ENCODE data around the gene DNASE1.

Gene DNASE1

GRCh38 chr16:3661311-3661710 is 6.8 kb downstream of the DNASE1 start:
- Histone ChIP-seq H3K4ac (ENCODE audit: low read depth, low read length) (no peak overlapping the region), H3K4me1 (ENCODE audit: control insufficient read depth in 1 of 2, insufficient read depth in 2 of 2, low read length in 2 of 2) (peaks cover 0 to 4% of the 10 kb centered on the region in 2 experiments), H2BK5ac (ENCODE audit: low read depth, low read length, poor library complexity) (no peak overlapping the region), H2AFZ (ENCODE audit: insufficient read depth, low read length, poor library complexity) (no peak overlapping the region), H3K23ac (ENCODE audit: low read length) (no peak overlapping the region), H3K9me3 (ENCODE audit: insufficient read depth, low read depth, low read length) (no peaks in the 10 kb centered on the region), H4K12ac (ENCODE audit: low read depth, low read length) (no peak overlapping the region), H3K9ac (ENCODE audit: low read length) (no peak overlapping the region), H3K4me3 (ENCODE audit: low read depth, low read length) (no peak overlapping the region), H3K36me3 (ENCODE audit: control insufficient read depth in 1 of 2, insufficient read depth in 2 of 2, low read length in 2 of 2) (peaks cover 72 to 74% of the 10 kb centered on the region in 2 experiments), H3K27ac (ENCODE audit: low read depth, low read length) (no peak overlapping the region), H2BK120ac (ENCODE audit: insufficient read depth, low read length, poor library complexity) (no peak overlapping the region), H4K8ac (ENCODE audit: low read depth, low read length) (no peak overlapping the region), H3K18ac (ENCODE audit: low read length) (no peak overlapping the region), H3K79me2 (ENCODE audit: control insufficient read depth, insufficient read depth, low read length, poor library complexity) (no peaks in the 10 kb centered on the region), H3K27me3 (ENCODE audit: insufficient read depth, low read length) (no peaks in the 10 kb centered on the region), H3K14ac (ENCODE audit: low read length) (no peak overlapping the region), H3K79me1 (ENCODE audit: low read length) (no peaks in the 10 kb centered on the region), H3K4me2 (ENCODE audit: low read length) (no peak overlapping the region), H4K91ac (ENCODE audit: low read depth, low read length) (no peak overlapping the region), H2AK5ac (ENCODE audit: low read length) (no peak overlapping the region), H2BK12ac (ENCODE audit: low read length) (no peak overlapping the region)
- no peak for DNase-seq
- no CpG with 5 or more reads among the region's 12 CpGs for whole genome bisulfite sequencing (ENCODE audit: extremely low coverage, insufficient coverage, insufficient read length)

DNA sequence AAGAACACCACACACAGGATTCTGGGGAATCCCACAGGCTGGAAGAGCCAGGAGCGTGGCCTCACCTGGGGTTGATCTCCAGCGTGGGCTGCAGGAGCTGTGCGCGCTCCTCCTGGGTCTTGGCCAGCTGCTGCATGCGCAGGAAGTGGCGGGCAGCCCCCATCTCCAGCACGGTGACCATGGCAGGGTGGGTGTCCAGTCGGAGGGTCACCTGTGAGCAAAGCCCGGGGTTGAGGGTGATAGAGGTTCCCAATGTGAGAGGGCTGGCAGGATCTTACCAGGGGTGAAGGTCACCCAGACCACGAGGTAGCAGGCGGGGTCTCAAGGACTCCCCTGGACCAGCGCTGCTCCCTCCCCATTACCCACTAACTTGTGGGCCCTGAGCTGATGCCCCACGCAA is 7.4 kb downstream of the DNASE1 start:
- H2BK120ac ChIP-seq (ENCODE audit: insufficient read depth, low read length, poor library complexity) = no peak overlapping the region
- no peak overlapping the region for H3K18ac ChIP-seq (ENCODE audit: low read length)
- H3K4ac ChIP-seq (ENCODE audit: low read depth, low read length) = no peak overlapping the region
- no peak overlapping the region for H4K91ac ChIP-seq (ENCODE audit: low read depth, low read length)
- H3K79me1 ChIP-seq (ENCODE audit: low read length) = no peaks in the 10 kb centered on the region
- WGBS (ENCODE audit: extremely low coverage, insufficient coverage, insufficient read length) = no CpG with 5 or more reads among the region's 13 CpGs
- no peak overlapping the region for H3K14ac ChIP-seq (ENCODE audit: low read length)
- peaks cover 0 to under 1% of the 10 kb centered on the region in 2 experiments for H3K4me1 ChIP-seq (ENCODE audit: control insufficient read depth in 1 of 2, insufficient read depth in 2 of 2, low read length in 2 of 2)
- H3K9ac ChIP-seq (ENCODE audit: low read length) = no peak overlapping the region
- no peak overlapping the region for H4K8ac ChIP-seq (ENCODE audit: low read depth, low read length)
- H3K23ac ChIP-seq (ENCODE audit: low read length) = no peak overlapping the region
- no peak overlapping the region for H3K4me2 ChIP-seq (ENCODE audit: low read length)
- no peak overlapping the region for H2BK5ac ChIP-seq (ENCODE audit: low read depth, low read length, poor library complexity)
- no peak overlapping the region for H2BK12ac ChIP-seq (ENCODE audit: low read length)
- no peak overlapping the region for H3K4me3 ChIP-seq (ENCODE audit: low read depth, low read length)
- peaks cover 66 to 69% of the 10 kb centered on the region in 2 experiments for H3K36me3 ChIP-seq (ENCODE audit: control insufficient read depth in 1 of 2, insufficient read depth in 2 of 2, low read length in 2 of 2)
- H2AFZ ChIP-seq (ENCODE audit: insufficient read depth, low read length, poor library complexity) = no peak overlapping the region
- no peaks in the 10 kb centered on the region for H3K27me3 ChIP-seq (ENCODE audit: insufficient read depth, low read length)
- DNase-seq = no peak
- H4K12ac ChIP-seq (ENCODE audit: low read depth, low read length) = no peak overlapping the region
- no peaks in the 10 kb centered on the region for H3K79me2 ChIP-seq (ENCODE audit: control insufficient read depth, insufficient read depth, low read length, poor library complexity)
- H2AK5ac ChIP-seq (ENCODE audit: low read length) = no peak overlapping the region
- no peak overlapping the region for H3K27ac ChIP-seq (ENCODE audit: low read depth, low read length)
- H3K9me3 ChIP-seq (ENCODE audit: insufficient read depth, low read depth, low read length) = no peaks in the 10 kb centered on the region

- Histone ChIP-seq H3K4me1 (ENCODE audit: control insufficient read depth in 1 of 2, insufficient read depth in 2 of 2, low read length in 2 of 2) (no peaks in the 10 kb centered on the region), H4K91ac (ENCODE audit: low read depth, low read length) (no peak overlapping the region), H3K4me2 (ENCODE audit: low read length) (no peak overlapping the region), H3K79me2 (ENCODE audit: control insufficient read depth, insufficient read depth, low read length, poor library complexity) (no peaks in the 10 kb centered on the region), H2AK5ac (ENCODE audit: low read length) (no peak overlapping the region), H3K9ac (ENCODE audit: low read length) (no peak overlapping the region), H3K4me3 (ENCODE audit: low read depth, low read length) (no peak overlapping the region), H3K4ac (ENCODE audit: low read depth, low read length) (no peak overlapping the region), H3K23ac (ENCODE audit: low read length) (no peak overlapping the region), H3K79me1 (ENCODE audit: low read length) (no peaks in the 10 kb centered on the region), H2BK120ac (ENCODE audit: insufficient read depth, low read length, poor library complexity) (no peak overlapping the region), H3K36me3 (ENCODE audit: control insufficient read depth in 1 of 2, insufficient read depth in 2 of 2, low read length in 2 of 2) (peaks cover 59 to 65% of the 10 kb centered on the region in 2 experiments), H3K14ac (ENCODE audit: low read length) (no peak overlapping the region), H3K27ac (ENCODE audit: low read depth, low read length) (no peak overlapping the region), H4K12ac (ENCODE audit: low read depth, low read length) (no peak overlapping the region), H2BK5ac (ENCODE audit: low read depth, low read length, poor library complexity) (no peak overlapping the region), H2BK12ac (ENCODE audit: low read length) (no peak overlapping the region), H3K9me3 (ENCODE audit: insufficient read depth, low read depth, low read length) (no peaks in the 10 kb centered on the region), H3K18ac (ENCODE audit: low read length) (no peak overlapping the region), H4K8ac (ENCODE audit: low read depth, low read length) (no peak overlapping the region), H2AFZ (ENCODE audit: insufficient read depth, low read length, poor library complexity) (no peak overlapping the region), H3K27me3 (ENCODE audit: insufficient read depth, low read length) (no peaks in the 10 kb centered on the region)
- WGBS (ENCODE audit: extremely low coverage, insufficient coverage, insufficient read length) = no CpG with 5 or more reads among the region's 17 CpGs
- DNase-seq = no peak
Measured at GRCh38 chr16:3662601-3663000, 8.1 kb downstream of the DNASE1 start.

DNA sequence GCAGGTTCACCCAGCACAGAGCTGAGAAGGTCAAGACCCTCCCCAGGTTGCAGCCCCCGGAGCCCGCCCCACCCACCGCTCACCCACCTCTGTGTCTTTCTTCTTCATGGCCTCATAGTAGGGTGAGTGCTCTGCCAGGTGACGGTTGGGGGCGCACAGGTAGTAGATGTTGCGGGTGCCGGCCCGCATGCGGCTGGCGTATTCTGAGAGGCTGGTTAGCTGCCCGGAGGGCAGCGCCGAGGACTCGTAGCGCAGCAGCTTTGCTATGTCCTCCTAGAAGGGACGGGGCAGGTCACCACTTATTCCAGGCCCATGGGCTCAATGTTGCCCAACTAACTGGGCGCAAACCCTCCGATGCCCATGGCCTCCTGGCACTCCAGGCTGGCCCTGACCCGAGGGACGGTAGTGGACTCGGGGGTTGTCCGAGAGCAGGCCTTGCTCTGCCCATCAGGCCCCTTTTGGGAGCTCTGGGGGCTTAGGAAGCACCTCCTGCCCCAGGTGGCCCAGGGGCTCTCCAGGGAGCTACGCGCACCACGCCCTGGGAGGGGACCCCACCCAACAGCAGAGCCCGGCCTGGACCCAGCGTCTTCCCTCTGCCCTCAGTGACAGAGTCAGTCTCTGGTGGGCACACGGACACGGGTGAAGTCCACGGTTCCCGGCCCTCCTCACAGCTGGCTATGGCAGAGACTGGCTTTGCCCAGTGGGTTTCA is 9.9 kb downstream of the DNASE1 start:
- Histone ChIP-seq H3K4ac (ENCODE audit: low read depth, low read length) (no peak overlapping the region), H2BK5ac (ENCODE audit: low read depth, low read length, poor library complexity) (no peak overlapping the region), H4K8ac (ENCODE audit: low read depth, low read length) (no peak overlapping the region), H2AK5ac (ENCODE audit: low read length) (no peak overlapping the region), H4K91ac (ENCODE audit: low read depth, low read length) (no peak overlapping the region), H3K79me1 (ENCODE audit: low read length) (no peaks in the 10 kb centered on the region), H3K9ac (ENCODE audit: low read length) (no peak overlapping the region), H2BK12ac (ENCODE audit: low read length) (no peak overlapping the region), H3K4me1 (ENCODE audit: control insufficient read depth in 1 of 2, insufficient read depth in 2 of 2, low read length in 2 of 2) (no peaks in the 10 kb centered on the region), H3K4me2 (ENCODE audit: low read length) (no peak overlapping the region), H3K9me3 (ENCODE audit: insufficient read depth, low read depth, low read length) (peaks cover 3% of the 10 kb centered on the region), H3K27ac (ENCODE audit: low read depth, low read length) (no peak overlapping the region), H2BK120ac (ENCODE audit: insufficient read depth, low read length, poor library complexity) (no peak overlapping the region), H3K18ac (ENCODE audit: low read length) (no peak overlapping the region), H3K4me3 (ENCODE audit: low read depth, low read length) (no peak overlapping the region), H3K36me3 (ENCODE audit: control insufficient read depth in 1 of 2, insufficient read depth in 2 of 2, low read length in 2 of 2) (peaks cover 58 to 65% of the 10 kb centered on the region in 2 experiments), H3K23ac (ENCODE audit: low read length) (no peak overlapping the region), H3K79me2 (ENCODE audit: control insufficient read depth, insufficient read depth, low read length, poor library complexity) (no peaks in the 10 kb centered on the region), H4K12ac (ENCODE audit: low read depth, low read length) (no peak overlapping the region), H3K27me3 (ENCODE audit: insufficient read depth, low read length) (no peaks in the 10 kb centered on the region), H2AFZ (ENCODE audit: insufficient read depth, low read length, poor library complexity) (no peak overlapping the region), H3K14ac (ENCODE audit: low read length) (no peak overlapping the region)
- WGBS (ENCODE audit: extremely low coverage, insufficient coverage, insufficient read length) = no CpG with 5 or more reads among the region's 31 CpGs
- no peak for DNase-seq

Measured in trophoblast cell (in vitro differentiated cells and primary cell).